ENCODE results near the gene SEPSECS.
A peak's percentile ranks its signal among the peaks of the same experiment; 100 is the strongest.

The SEPSECS gene

GRCh38 chr4:25159837-25160713 lies at the start of gene SEPSECS:
Gene SEPSECS (minus strand): TSS chr4:25160449. CDS start chr4:25160369, 80 bp downstream.
- DNase-seq (ENCODE audit: low read depth in 1 of 2, low spot score in 1 of 2): peak; percentile 86 to 87

DNA sequence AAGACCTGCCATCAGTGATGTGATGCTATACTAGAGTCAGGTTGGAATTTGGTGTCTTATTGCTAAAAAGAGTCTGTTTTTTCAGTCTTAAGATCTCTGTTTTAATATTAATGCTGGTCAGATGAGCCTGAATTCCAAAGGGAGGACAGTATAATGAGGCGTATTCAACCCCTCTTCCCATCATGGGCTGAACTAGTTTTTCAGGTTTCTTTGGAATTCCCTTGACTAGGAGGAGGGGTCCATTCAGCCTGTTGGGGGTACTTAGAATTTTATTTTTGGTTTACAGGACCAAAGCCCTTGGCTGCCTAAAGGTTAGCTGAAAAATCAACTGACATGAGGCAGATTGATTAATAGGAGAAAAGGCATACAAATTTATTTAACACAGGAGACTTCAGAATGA lies 49.5 kb upstream of the SEPSECS start:
- DNase-seq (ENCODE audit: low read depth in 1 of 2, low spot score in 1 of 2): no peak

GRCh38 chr4:25207997-25208396 lies 47.7 kb upstream of the SEPSECS start:
- DNase-seq (ENCODE audit: low read depth in 1 of 2, low spot score in 1 of 2): no peak

- no peak for DNase-seq (ENCODE audit: low read depth in 1 of 2, low spot score in 1 of 2)
Observed at GRCh38 chr4:25198713-25199112, 38.5 kb upstream of the SEPSECS start.

DNA sequence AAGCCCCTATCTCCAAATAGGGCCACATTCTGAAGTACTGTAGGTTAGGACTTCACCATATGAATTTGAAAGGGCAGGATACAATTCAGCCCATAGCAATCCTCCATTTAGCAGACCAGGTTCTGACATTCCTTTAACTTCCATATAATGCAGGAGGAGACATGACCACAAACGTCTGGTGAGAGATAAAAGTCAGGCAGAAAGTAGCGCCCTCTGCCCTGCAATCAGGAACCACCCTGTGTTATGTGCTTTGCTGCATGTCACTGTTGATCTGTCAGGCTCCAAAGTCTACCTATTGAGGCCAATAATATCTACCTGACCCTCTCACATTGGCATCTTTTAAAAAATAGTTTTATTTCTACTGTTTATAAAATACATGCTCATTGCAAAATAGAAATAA lies 30.2 kb upstream of the SEPSECS start:
- no peak for DNase-seq (ENCODE audit: low read depth in 1 of 2, low spot score in 1 of 2)

DNA sequence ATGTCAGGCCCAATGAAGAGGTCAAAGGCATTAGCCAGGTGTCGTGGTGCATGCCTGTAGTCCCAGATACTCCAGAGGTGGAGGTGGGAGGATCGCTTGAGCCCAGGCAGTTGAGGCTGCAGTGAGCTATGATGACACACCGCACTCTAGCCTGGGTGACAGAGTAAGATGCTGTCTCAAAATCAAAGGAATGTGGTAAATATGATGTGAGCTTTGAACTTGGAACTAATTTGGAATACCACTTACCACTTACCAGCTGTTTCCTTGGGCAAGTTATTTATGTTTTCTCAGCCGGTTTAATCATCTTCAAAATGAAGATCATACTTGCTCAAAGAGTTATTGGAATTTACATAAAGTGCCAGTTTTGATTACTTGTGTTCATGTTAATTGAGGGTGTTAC lies 23.8 kb upstream of the SEPSECS start:
- DNase-seq (ENCODE audit: low read depth in 1 of 2, low spot score in 1 of 2): no peak

DNA sequence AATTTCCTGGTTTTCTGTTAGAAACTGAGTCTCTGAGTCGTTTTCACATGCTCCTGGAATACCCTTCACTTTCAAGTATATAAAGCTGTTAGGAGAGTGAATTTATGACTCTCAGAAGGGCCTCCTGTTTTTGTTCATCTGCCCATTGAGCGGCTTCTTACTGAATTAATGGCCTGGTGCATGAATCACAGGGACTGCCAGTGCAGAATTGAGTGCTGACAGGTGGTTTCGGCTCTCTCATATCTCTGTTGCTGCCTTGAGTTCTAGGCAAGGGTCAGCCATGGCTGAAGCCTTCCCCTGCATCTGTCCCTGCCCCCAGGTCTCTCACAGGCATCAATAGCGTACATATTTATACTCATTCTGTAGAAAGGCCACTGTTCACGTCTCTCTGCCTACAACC lies 22.7 kb upstream of the SEPSECS start:
- DNase-seq (ENCODE audit: low read depth in 1 of 2, low spot score in 1 of 2): no peak

- no peak for DNase-seq (ENCODE audit: low read depth in 1 of 2, low spot score in 1 of 2)
Observed at GRCh38 chr4:25180524-25181131, 20.4 kb upstream of the SEPSECS start.

DNA sequence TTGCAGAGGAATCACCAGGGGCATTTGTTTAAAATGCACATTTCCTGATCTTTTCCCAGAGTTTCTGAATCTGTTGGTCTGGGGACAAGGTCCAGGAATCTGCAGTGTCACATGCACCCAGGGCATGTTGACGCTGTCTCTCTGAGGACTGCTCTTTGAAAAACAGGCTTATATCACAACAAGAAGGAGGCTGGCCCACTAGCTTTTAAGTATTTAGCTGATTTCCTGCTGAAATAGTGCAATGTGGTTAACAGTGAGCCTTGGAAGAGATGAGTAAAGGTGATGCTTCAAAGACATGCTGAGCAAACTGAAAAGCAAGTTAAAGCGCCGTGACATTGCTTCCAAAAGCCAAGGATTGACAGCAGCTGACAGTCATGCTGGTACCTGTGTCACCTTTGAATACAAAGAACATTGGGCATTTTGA lies 18.6 kb upstream of the SEPSECS start:
- DNase-seq (ENCODE audit: low read depth in 1 of 2, low spot score in 1 of 2): no peak

GRCh38 chr4:25177147-25177546 lies 16.9 kb upstream of the SEPSECS start:
- DNase-seq (ENCODE audit: low read depth in 1 of 2, low spot score in 1 of 2): no peak

- DNase-seq (ENCODE audit: low read depth in 1 of 2, low spot score in 1 of 2): no peak
Observed at GRCh38 chr4:25174674-25175073, 14.4 kb upstream of the SEPSECS start.

- no peak for DNase-seq (ENCODE audit: low read depth in 1 of 2, low spot score in 1 of 2)
Observed at GRCh38 chr4:25172961-25173915, 13.0 kb upstream of the SEPSECS start.

DNA sequence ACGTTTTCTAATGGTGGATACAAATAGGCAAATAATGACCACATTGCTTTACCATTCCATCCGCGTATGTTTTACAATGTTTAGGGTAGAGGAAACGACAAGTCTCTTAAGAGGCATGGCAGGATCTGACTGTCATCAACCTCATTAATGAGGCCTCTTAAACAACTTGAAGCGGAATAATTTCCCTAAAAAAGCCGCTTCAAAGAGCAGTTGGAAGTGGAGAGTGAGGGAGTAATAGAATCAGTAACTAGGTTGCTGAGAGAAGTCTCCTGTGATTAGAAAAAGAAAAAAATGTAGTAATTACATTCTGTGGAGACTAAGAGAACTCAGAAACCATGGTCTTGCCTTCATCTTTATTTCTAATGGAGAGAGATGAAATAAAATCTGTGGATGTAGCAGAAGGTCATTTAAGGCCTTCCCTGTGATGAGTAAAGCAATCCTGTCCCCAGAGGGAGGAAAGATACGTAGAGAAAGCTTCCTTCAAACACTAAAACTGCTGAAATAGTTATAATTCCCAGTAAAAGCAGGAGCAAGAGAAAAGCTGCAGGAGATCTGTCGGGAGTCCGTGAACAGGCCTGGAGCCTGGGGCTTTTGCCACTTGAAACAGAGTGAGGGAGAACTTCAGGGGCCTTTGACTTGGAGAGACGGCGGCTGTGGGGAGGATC lies 11.1 kb upstream of the SEPSECS start:
- DNase-seq (ENCODE audit: low read depth in 1 of 2, low spot score in 1 of 2): no peak

GRCh38 chr4:25169446-25169845 lies 9.2 kb upstream of the SEPSECS start:
- no peak for DNase-seq (ENCODE audit: low read depth in 1 of 2, low spot score in 1 of 2)

DNA sequence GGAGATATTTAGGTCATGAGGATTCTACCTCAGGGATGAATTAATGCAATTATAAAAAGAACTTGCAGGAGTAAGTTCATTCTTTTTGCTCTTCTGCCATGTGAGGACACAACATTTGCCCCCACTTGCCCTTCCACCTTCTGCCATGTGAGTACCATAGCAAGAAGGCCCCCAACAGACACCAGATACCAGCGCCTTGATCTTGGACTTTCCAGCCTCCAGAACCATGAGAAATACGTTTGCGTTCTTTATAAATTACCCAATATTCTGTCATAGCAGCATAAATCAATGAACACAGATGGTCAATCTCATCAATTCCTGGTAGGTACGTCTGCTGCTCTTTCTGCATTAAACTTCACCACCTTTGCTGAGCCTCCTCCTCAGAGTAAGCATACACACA lies 5.7 kb upstream of the SEPSECS start:
- no peak for DNase-seq (ENCODE audit: low read depth in 1 of 2, low spot score in 1 of 2)

GRCh38 chr4:25163196-25163595 lies 2.9 kb upstream of the SEPSECS start:
- DNase-seq (ENCODE audit: low read depth in 1 of 2, low spot score in 1 of 2): no peak

DNA sequence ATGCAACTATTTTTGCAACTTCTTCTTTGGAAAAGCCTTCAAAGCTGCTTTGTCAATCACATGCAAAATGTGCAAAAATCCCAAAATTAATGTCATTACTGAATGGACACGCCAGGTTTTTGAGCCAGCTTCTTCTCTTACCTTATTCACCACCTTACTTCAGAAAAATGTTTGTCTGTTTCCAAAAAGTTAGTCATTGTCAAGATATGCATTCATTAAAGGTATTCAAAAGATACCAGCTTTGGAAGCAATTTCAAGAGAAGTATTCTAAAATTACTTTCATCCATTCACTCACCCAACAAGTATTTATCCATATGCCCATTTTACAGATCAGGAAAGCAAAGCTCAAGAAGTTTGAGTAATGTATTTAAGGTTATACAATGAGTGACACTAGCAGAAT lies 2.3 kb upstream of the SEPSECS start:
- DNase-seq (ENCODE audit: low read depth in 1 of 2, low spot score in 1 of 2): no peak

DNA sequence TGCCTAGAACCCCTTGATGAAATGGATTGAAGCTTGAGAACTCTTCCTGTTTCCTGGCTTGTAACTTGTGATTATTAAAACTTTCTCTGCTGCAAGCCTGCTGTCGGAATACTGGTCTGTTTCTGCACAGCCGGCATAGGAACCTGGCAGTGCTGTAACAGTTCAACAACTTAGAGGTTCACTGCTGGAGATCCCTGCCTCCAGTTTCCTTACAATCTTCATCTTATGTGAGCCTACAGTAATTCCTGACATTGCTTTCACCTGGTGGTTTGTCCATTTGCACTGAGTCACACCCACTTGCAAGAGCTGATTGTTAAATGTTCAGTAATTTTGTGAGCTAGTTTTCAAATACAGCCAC lies 1.3 kb upstream of the SEPSECS start:
- no peak for DNase-seq (ENCODE audit: low read depth in 1 of 2, low spot score in 1 of 2)

- DNase-seq (ENCODE audit: low read depth in 1 of 2, low spot score in 1 of 2): no peak
Observed at GRCh38 chr4:25160714-25161592, 704 bp upstream of the SEPSECS start.

- no peak for DNase-seq (ENCODE audit: low read depth in 1 of 2, low spot score in 1 of 2)
Observed at GRCh38 chr4:25158817-25159216, 1.4 kb downstream of the SEPSECS start.
